RPMI8226 (cell line): ENCODE results near the gene SORBS1.

Experiments
- DNase-seq: peaks from one replicate; pipeline ENCODE4 v3.0.0-alpha.2; 2015

The SORBS1 gene

DNA sequence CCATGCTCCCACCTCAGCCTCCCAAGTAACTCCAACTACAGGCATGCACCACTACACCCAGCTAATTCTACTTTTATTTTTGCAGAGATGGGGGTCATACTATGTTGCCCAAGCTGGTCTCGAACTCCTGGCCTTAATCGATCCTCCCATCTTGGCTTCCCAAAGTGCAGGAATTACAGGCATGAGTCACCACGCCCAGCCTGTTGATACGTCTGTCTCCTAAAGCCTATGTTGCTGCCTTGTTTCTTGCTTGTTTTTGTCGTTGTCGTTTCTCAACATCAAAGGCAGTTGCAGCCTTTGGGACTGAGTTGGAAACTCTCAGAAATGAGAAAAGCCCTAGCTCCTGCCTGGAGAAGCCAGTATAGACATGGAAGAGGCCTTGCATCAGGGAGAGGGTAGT lies 49.9 kb downstream of the SORBS1 start:
- no peak for DNase-seq

DNA sequence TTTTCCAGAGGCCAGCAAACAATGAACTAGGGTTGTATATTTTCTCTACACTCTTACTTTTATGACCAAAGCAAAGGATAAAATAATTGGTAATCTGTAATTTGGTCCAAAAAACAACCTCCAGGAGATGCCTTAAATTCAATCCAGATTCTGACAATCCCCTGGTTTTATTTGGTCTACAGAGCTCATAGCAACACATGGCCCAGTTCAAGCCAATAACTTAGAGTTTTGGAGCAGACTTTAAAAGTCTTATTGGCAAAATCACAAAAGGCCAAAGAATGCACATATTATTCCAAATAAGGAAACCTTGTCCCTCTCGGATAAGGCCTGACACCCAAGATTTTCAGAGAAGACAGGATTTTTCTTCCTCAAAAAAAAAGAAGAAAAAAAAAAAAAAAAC lies 51.9 kb downstream of the SORBS1 start:
- no peak for DNase-seq

DNA sequence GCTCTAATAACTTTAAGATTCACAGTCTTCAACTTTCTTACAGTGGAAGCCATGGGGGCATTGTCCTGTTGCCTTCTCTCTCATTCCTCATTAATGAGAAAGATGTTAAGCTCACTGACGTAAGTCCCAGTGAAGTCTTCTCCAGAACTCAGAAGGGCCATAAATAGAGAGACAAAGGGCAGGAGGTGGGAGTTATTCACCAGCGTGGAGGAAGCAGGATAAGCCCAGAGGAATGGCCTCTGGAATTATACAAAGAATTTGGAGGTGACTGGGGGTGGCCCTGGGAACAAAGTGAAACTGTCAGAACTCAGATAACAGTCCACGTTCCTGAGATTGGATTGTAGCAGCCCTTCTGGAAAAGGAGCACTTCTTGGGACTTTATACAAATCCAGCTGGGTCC lies 52.4 kb downstream of the SORBS1 start:
- DNase-seq: no peak

DNA sequence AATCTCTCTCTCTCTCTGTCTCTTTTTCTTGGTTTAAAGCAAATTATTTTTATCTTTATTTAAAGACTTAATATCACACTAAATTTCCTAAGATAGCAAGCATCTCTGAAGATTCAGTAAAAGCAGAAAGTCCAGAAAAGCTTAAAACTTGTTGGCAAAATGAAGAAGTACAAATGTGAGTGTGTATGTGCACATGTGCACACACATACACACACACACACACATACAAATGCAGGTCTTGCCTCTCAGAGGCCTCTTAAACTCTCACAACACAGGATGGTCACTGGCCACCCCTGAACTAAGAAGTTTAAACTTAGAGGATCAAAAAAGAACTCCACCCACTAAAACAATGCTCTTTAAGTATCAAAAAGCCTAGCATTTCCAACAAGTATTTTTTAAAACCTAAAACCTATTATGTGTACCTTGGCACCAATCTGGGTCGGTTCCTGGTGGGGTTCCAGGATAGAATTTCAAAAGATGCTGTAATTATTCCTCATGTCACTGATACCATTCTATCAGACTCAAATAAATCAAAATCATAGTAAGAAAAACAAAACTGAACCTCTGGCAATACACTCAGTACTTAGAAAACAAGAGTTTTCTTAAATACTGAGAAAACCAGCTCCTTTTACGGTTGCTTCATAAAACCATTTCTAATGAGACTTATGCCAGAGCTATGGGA lies 55.0 kb downstream of the SORBS1 start:
- DNase-seq: no peak

DNA sequence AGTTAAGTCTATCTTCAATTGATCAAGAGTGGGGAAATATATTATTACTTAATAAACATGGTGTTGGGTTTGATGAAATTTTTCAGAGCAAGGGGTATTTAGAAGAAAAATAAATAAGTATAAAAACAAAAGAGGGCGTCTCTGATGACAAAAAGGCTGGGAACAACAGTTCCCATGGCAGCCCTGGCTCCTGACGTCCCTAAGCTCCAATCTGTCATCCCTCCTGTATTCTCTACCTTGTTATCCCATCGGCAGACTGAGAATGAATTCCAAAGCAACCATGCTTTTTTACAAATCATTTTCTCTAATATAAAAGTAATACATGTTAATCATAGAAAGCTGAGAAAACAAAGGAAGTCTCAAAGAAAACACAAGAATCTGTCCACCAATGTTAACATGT lies 55.5 kb downstream of the SORBS1 start:
- no peak for DNase-seq

DNA sequence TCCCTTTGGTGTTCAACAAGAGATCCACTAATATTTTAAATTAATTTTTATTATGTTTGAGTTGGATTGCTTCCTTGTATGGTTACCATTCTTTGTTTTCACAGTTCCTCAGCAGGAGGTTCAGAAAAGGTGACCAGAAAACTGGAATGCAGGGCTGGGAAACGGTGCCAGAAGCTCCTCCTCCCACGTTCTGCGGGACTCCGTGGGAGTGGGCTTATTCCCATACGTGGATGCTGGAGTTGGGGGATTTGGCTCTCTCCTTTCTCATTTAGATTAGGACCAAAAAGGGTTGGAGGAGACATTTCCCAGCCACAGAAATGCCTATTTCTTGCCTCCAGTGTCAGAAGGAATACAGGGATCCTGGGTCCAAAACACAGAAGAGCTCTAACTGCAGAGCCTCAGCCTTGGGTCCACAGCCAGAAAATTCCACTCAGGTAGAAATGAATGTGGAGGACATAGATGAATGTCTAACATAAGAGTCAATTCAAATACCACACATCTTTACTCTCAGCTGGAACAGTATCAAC lies 56.0 kb downstream of the SORBS1 start:
- no peak for DNase-seq

DNA sequence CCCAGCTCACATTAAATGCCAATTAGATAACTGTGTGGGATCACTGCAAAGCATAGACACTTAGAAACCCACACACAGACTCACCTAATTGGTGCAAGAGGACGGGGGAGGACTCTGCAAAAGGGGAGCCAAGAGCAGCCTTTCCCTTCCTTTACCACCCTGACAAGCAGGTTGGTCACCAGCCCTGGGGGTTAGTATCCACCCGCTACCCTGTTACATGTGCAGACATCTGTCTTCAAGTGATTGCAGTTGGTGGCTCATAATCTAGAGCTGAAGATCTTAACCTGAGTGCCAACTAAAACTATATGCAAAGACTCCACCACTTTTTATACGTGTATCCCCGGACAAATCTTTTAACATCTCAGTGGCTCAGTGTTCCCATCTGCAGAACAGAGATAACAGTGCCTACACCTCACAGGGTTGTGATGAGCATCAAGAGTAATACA lies 56.9 kb downstream of the SORBS1 start:
- no peak for DNase-seq

DNA sequence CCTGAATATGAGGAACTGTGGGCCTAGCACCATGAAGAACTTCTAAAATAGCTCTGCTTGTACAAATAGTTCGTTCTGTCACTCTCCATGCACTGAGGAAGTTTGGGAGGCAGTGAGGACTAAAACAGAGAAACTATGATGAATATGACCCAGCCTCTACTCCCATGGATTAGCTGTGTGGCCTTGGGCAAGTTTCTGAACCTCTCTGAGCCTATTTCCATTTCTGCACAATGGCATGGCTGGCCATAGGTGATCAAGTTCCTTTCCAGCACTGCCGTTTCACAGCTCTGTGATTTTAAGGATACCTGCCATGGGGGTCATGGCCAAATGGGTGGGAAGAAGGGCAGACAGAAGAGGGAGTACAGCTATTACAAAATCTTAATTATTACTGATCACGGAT lies 57.6 kb downstream of the SORBS1 start:
- no peak for DNase-seq

DNA sequence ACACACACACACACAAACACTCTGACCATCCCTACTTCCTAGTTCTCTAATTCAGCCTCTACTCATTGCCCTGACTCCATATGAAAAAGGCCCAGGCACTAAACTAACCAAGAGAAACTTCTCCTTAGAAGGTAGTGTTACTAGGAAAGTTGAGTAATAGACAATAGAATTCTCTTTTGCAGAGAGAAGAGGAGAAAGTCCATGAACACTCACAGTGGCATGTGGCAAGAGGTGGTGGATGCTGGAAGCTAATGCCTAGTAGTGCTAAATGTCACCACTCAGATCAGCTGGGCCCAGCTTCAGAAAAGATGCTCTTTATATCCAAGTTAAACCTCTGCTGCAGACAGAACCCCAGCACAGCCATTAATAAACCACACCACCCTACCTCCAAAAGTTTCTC lies 58.2 kb downstream of the SORBS1 start:
- no peak for DNase-seq

DNA sequence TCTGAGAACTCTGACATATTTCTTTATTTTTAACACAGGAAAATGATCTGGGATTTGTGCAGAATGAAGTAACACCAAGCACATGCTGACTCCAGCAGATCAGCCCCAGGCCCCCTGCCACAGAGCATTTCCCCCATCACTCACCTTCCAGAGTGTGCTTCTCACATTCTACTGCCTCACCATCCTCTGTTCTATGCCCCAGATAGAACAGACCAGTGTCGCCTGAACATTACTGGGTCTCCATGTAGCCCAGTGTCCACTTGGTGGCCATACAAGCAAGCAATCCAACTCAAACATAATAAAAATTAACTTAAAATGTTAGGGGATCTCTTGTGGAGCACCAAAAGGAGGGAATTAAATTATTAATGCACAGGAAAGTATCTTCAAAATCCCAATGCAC lies 58.8 kb downstream of the SORBS1 start:
- DNase-seq: no peak

DNA sequence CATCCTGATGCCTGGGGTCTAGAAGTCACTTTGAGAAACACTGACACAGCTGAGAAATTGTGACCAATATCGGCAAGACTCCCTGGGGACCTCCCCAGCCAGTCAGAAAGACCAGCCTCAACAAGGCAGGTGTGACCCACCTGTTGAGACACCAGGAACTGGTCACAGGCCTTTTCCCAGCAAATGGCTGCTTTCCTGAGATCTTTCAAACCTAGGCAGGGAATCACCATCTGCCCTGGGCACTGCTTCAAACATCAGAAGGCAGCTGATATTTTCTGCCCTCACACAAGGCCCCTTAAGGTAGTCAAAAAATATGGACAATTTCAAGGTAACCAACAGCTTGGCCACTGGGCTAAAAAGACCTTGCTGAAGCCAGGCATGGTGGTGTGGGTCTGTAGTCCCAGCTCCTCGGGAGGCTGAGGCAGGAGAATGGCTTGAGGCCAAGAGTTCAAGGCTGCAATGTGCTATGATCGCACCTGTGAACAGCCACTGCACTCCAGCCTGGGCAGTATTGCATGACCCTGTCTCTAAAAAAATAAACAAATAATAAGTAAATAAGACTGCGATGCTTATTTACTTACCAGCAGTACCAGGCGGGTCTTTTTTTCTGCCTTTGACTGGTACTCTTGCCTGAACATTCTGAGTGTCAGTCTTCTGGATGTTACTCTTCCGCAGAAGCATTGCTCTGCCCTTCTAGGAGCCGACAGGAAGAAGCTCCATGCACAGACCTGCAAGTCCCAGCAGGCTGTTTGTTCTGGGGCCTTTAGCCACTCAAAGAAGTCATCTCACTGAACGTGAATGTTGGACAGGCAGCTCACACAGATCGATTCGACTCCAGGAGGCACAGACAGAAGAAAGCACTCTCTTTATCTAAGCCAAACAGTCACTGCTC lies 59.7 kb downstream of the SORBS1 start:
- no peak for DNase-seq

DNA sequence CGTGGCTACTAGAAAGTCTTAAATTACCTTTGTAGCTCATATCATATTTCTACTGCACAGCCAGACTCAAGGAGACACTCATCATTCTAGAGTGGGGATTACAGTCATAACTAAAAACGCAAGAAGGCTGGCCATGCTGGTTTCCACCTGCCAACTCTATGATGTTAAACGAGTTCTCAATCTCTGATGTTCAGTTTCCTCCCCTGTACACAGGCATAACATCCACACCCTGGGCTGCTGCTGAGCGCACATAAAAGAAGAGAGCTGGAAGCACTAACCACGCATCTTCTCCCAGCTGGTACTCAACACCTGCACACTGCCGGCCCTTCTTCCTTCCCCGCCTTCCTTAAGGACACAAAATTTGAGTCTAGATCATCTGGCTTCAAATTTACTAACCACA lies 60.5 kb downstream of the SORBS1 start:
- DNase-seq: no peak

DNA sequence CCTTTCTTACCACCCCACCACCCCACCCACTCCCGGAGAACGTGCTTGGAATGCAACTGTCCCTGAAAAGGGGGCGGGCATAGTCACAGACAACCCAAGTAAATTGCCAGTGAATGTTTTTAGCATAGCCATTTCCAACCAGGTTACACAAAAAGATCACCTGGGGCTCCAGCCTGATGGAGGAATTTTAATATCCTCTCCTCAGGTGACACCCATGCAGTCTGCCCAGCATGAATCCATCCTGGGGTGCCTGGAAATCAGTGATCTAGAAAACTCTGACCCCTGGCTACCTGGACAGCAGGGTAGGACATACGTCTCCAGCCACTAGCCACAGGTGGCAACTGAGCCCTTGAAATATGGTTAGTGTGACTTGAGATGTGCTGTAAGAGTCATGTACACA lies 61.1 kb downstream of the SORBS1 start:
- DNase-seq: no peak

DNA sequence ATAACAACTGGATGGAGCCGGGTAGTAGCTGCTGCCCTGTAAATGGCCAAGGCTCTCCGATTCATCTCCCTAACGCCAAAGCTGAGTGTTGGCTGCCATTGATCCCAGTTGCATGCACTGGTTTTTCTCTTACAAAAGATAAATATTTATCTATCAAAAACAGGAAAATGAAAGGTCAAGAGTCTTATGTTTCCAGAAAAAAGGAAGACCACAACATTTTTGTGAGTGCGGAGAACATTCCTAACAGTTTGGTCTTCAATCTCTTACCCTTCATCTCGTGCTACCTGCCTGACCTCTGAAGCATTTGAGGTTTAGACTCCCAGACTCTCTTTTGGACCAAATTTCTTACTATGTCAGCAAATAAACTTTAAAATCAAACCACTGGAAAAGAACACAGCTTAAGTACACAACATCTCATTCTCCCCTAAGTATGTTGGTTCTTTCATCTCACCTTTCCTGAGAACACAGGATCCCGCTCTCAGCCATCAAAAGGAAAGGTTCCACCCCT lies 61.6 kb downstream of the SORBS1 start:
- DNase-seq: no peak

DNA sequence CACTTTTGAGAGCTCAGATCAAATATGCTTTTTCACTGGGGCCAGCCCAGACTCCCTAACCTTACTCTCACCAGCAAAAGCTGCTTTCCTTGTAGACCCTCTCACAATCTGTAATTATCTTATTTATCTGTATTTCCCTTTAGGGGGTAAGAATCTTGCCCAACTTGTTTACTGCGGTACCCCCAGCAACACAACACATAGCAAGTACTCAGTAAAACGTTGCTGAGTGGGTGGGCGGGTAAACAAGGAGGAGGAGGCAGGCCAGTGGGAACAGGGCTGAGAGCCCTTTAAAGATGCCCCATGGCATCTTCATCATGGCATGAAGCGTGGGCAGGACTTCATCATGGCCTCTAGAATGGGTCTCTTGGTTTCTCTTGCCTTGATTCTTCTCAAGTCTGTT lies 64.2 kb downstream of the SORBS1 start:
- DNase-seq: no peak

DNA sequence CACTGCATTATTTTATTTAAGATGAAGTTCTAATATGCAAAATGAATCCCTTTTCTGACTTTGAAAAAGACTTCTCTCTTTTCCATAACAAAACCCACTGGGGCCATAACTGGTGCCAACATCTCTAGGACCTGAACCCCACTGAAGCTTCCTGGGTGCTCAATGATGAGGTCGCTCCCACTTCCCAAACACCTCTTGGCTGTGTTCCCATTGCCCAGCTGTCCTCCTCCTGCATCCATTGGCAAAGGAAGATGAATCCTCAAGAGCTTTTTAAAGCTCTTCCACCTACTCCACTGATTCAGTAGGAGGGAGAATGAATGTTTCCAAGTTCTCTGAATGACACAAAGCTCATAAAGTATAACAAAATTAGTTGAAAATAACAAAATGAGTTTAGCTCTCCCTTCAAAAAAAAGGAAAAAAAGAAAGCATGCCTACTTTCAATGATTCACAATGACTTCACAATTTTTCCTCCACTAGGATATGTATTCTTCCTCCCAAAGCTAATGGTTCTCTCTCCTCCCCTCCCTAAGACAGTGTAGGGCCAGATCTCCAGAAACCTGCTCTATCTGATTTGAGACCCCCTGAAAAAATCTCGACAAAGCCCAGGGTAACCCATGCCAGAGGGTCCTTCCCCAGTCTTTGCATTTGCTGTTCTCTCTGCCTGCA lies 64.8 kb downstream of the SORBS1 start:
- no peak for DNase-seq

DNA sequence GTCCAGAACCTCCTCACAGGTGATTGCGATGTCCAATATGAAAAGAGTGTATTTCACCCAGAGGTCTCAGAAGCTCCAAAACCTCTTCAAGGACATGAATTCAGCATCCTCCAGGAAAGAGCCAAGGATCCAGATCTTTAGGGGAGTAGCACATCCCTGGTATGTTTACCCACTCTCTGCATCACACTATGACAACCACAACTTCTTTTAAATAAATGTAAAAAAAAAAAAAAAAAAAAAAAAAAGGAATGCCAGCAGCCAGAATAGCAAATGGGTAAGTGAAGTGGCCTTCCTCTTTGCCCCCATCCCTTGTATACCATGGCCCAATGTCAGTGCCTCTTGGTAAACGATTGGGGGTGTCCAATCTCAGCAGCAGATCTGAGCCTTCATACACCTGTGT lies 67.3 kb downstream of the SORBS1 start:
- no peak for DNase-seq

DNA sequence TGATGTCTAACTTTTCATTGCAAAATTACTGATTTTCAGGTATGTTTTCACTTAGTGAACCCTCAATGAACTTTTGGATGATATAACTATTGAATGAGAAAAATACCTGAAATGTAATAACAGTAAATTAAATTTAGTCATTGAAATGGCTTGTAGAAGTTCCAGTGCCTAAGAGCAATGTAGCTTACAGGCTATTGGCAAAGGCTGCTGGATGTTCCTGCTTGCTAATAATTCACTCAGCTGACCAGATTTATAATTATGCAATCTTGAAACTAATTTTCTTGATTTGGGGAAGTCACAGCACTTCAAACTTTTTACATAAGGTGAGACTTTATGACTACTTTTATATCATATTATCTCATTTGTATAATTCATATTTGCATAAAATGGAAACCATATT lies 73.2 kb downstream of the SORBS1 start:
- DNase-seq: no peak

DNA sequence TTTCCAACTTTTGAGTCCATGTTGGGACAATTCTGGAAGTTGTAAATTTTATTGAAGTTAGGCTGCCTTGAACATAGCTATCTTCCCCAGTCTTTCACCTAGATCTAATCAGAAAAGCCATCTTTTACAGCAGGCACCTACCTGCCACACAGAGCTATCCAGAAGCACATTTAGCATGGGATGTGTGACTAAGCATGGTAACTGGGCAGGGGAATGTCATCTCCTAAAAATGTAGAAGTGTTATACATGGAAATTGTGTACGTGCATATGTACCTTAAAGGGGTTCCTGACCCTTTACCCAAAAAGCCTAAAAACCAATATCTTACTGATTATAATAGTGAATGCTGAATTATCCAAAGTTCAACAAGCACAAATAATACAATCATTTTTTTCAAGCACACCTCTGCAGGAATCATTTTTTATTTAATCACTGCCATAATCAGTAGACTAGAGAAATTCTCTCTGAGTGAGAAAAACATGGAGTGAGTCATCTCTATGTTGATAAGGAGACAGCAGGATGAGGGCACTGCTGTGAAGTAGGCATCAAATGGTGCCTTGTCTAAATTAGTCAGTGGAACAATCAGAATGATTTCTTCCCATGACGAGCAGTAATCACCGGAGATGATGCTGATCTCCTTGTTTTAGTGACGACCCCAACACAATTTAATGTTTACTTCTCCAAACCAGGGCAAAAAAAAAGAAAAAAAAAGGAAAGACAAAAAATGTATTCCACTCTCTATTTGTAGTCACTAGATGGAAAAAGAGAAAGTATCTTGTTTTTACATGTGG lies 75.9 kb downstream of the SORBS1 start:
- DNase-seq: no peak

DNA sequence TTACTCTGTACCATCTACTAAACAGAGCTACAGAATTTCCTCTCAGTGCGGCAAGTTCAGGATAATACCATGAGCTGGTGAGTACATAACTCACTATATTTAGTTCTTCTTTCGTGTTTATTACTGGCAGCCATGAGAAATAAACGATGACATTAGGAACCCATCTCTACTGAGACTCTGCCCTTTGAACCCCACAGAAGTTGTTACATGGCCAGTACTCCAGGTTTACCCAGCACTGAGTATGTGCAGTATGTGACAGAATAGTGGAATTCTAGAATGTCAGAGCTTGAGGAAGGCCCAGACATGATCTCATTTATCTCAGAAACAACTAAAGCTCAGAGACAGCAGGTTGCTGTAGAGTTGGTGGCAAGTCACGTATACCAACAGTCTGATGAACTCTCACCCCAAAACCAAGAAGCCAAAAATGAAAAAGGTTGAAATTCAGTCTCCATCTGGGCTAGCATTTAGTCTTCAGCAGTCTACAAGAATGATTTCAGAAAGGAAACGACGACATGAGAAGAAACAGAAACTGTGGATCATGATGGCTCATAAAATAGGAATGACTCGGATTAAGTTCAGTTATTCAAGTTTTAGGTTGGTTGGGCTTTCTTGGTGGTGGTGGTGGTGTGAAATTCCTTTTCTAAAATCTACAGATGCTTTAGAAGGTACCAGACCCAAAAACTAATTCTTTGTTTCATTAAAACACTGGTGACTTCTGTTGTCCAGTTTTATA lies 78.5 kb downstream of the SORBS1 start:
- DNase-seq: no peak

DNA sequence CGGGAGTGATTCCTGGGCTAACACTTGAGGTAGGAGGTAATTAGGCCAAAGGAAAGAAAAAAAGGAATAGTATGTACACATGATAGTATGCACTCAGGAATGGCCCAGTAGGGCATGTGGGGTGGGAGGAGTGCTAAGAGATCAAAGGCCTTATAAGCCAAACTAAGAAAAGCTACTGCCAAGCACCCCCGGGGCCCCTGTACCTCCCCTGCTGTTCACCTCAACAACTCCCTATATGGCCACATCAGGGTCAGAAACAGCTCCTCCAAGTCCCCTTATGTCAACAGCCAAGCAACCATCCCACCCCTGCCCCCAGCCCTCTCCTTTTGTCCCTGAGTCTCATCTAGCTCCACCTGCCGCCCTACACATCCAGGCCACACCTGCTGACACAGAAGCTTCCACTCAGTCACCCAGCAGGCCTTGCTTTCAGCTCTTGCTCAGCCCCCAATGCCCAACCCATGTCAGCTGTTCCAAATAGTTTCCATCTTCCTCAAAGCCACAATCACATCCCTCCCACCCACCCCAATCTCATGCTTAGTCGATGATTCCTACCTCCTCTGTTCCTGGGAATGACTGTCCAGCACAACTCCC lies 80.2 kb downstream of the SORBS1 start:
- no peak for DNase-seq
